Muscle of leg (tissue), 11 donors: Measurements from ENCODE around the gene LPCAT3. TPM values are rescaled to one million over a fixed set of nuclear protein-coding genes. Genes with fewer than 3 reads are reported as not detected.

Experiments used
- DNase-seq: peaks from one replicate; pipeline ENCODE4 v3.0.0; 2013
- H3K27ac ChIP-seq: one replicate; pipeline ENCODE4 v1.5.1; 2013; ENCODE audit warnings: mild to moderate bottlenecking, low read length, control low read depth
- H3K27me3 ChIP-seq: one replicate; pipeline ENCODE4 v1.6.1; 2013; ENCODE audit warnings: low read length; ENCODE audit not compliant: control insufficient read depth, insufficient read depth
- H3K36me3 ChIP-seq: one replicate; pipeline ENCODE4 v1.6.1; 2013; ENCODE audit warnings: low read length; ENCODE audit not compliant: control insufficient read depth, insufficient read depth
- H3K4me1 ChIP-seq: one replicate; pipeline ENCODE4 v1.6.1; 2013; ENCODE audit warnings: low read length; ENCODE audit not compliant: control insufficient read depth, insufficient read depth
- H3K4me3 ChIP-seq: one replicate; pipeline ENCODE4 v1.5.1; 2013; ENCODE audit warnings: low read length, control low read depth
- H3K9me3 ChIP-seq: replicated peaks from 2 replicates; pipeline ENCODE4 v1.6.1; 2013; ENCODE audit warnings: low read depth, low read length; ENCODE audit not compliant: control insufficient read depth
- WGBS: methylation state at CpG from one replicate; pipeline ENCODE4 v1.1.5; 2013; ENCODE audit warnings: missing lambda C conversion rate; ENCODE audit not compliant: insufficient coverage; 5-methylcytosine and 5-hydroxymethylcytosine counted together
- polyA plus RNA-seq, 8 donors: library from polyadenylated mRNA; unstranded; fragments of 120-200 nt; gene quantifications; one replicate each; pipeline versions ENCODE4 v1.2.1 to v1.2.3, GENCODE V29; 2013; ENCODE audit warnings: inconsistent platforms in 1 of 8, low replicate concordance in 1 of 8; ENCODE audit not compliant: insufficient read length in 8 of 8, insufficient read depth in 1 of 8
- total RNA-seq: library from RNA; stranded (reverse); fragments of 120-200 nt; gene quantifications from one replicate; pipeline ENCODE4 v1.2.4, GENCODE V29; 2013

Gene LPCAT3
- total and polyA plus RNA-seq, 9 donors: 7.8 to 23.2 (median 19.1) TPM

GRCh38 chr12:6948873-6949594 is 69.2 kb downstream of the LPCAT3 start:
- Histone ChIP-seq H3K9me3 (no peaks in the 10 kb centered on the region), H3K27ac (no peak overlapping the region), H3K36me3 (peaks cover 11% of the 10 kb centered on the region), H3K27me3 (peaks cover 1% of the 10 kb centered on the region), H3K4me3 (no peak overlapping the region), H3K4me1 (peaks cover 41% of the 10 kb centered on the region)
- DNase-seq: no peak
- 63% methylated on average over 5 of the region's 15 CpGs for WGBS

GRCh38 chr12:6947615-6948014 is 70.7 kb downstream of the LPCAT3 start:
- DNase-seq: no peak
- H3K4me1 ChIP-seq: peaks cover 34% of the 10 kb centered on the region
- H3K9me3 ChIP-seq: no peaks in the 10 kb centered on the region
- H3K36me3 ChIP-seq: peaks cover 11% of the 10 kb centered on the region
- H3K27ac ChIP-seq: no peak overlapping the region
- no peaks in the 10 kb centered on the region for H3K27me3 ChIP-seq
- H3K4me3 ChIP-seq: no peak overlapping the region
- 85% methylated on average over 7 of the region's 8 CpGs for WGBS

- no peaks in the 10 kb centered on the region for H3K27me3 ChIP-seq
- peaks cover 11% of the 10 kb centered on the region for H3K36me3 ChIP-seq
- peaks cover 33% of the 10 kb centered on the region for H3K4me1 ChIP-seq
- H3K9me3 ChIP-seq: no peaks in the 10 kb centered on the region
- WGBS: 81% methylated on average over 3 of the region's 8 CpGs
- H3K27ac ChIP-seq: no peak overlapping the region
- H3K4me3 ChIP-seq: no peak overlapping the region
- DNase-seq: no peak
Measured at GRCh38 chr12:6946920-6947374, 71.3 kb downstream of the LPCAT3 start.

DNA sequence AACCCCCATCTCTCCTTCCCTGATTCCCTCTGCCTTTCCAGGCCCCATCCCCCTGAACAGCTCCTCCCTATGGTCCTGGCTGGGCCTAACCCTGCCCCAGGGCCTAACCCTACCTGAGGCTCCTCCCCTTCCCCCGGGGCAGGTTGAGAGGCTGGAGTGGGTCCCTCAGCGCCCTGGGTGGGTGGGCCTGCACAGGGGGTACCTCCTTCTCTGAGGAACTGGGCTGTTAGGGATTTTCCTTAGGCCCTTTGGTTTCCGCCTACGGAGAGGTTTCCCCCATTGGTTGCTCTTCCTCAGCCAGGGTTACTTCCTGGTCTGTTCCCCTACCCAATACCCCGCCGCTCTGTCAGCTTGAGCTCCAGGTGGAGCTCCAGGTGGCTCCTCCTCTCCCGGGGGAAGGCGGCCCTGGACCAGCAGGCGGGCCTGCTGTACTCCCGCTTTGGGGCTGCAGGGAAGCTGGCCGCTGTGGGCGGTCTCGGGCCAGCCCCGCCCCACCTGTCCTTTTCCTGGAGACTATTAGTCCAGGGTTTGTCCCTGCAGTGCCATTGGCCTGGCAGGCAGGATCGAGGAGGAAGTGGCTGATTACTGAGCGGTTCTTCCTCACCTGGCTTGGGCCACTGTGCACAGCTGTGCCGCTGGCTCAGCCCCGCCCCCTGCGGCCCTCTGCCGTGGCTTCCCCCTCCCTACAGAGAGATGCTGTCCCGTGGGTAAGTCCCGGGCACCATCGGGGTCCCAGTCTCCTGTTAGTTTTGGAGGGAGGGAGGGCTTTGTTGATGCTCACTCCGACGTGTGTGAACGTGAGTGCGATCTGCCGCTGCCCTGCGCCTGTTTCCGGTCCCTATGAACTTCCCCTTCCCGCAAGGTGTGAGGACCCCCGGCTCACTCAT is 72.0 kb downstream of the LPCAT3 start:
- no peak overlapping the region for H3K27ac ChIP-seq
- 30% methylated on average over 21 of the region's 32 CpGs for WGBS

DNA sequence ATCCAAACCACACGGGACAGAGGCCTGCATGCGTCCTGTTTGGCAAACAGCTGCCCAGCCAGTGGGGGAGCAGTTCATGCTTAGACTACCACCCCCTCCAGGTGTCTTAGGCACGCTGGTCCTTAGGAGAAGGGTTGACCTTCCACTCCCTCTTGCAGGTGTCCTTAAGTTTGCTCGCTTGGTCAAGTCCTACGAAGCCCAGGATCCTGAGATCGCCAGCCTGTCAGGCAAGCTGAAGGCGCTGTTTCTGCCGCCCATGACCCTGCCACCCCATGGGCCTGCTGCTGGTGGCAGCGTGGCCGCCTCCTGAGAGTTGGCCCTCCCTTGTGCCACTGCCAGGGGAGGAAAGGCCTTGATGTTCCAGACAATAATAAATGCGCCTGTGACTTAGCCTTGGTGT is 72.7 kb downstream of the LPCAT3 start:
- 83% methylated on average over 10 of the region's 11 CpGs for WGBS
- no peaks in the 10 kb centered on the region for H3K27me3 ChIP-seq
- H3K27ac ChIP-seq: no peak overlapping the region
- no peak for DNase-seq
- peaks cover 33% of the 10 kb centered on the region for H3K4me1 ChIP-seq
- H3K36me3 ChIP-seq: peaks cover 23% of the 10 kb centered on the region
- H3K9me3 ChIP-seq: no peaks in the 10 kb centered on the region
- no peak overlapping the region for H3K4me3 ChIP-seq

More for the DNA sequence above, 72.0 kb downstream of the LPCAT3 start:
- no peaks in the 10 kb centered on the region for H3K9me3 ChIP-seq
- peaks cover 17% of the 10 kb centered on the region for H3K36me3 ChIP-seq
- peaks cover 33% of the 10 kb centered on the region for H3K4me1 ChIP-seq
- H3K27me3 ChIP-seq: no peaks in the 10 kb centered on the region
- DNase-seq: no peak
- H3K4me3 ChIP-seq: no peak overlapping the region

GRCh38 chr12:6944381-6945186 is 73.7 kb downstream of the LPCAT3 start:
- Histone ChIP-seq H3K4me1 (peaks cover 33% of the 10 kb centered on the region), H3K27me3 (no peaks in the 10 kb centered on the region), H3K36me3 (peaks cover 27% of the 10 kb centered on the region), H3K4me3 (peak overlapping the region; percentile 66), H3K27ac (peak overlapping the region; percentile 99), H3K9me3 (no peaks in the 10 kb centered on the region)
- DNase-seq: peak; percentile 98
- 1% methylated on average over 40 of the region's 48 CpGs for WGBS

- under 1% methylated on average over 26 of the region's 31 CpGs for whole genome bisulfite sequencing
- DNase-seq: peak; percentile 97
- H3K27me3 ChIP-seq: no peaks in the 10 kb centered on the region
- peaks cover 35% of the 10 kb centered on the region for H3K4me1 ChIP-seq
- peaks cover 32% of the 10 kb centered on the region for H3K36me3 ChIP-seq
- peak within 1 kb of the TSS; percentile 99 for H3K27ac ChIP-seq
- peak within 1 kb of the TSS; percentile 66 for H3K4me3 ChIP-seq
- no peaks in the 10 kb centered on the region for H3K9me3 ChIP-seq
Measured at GRCh38 chr12:6943722-6944380, 74.4 kb downstream of the LPCAT3 start, which contains the start of the genes C12orf57 and RNU7-1. Gene C12orf57, plus strand, starts transcription at chr12:6944022. Its CDS starts 100 bp downstream, at chr12:6944122. Gene RNU7-1, plus strand, starts transcription at chr12:6943816.

- Histone ChIP-seq H3K4me3 (peak overlapping the region; percentile 66), H3K4me1 (peaks cover 40% of the 10 kb centered on the region), H3K36me3 (peaks cover 37% of the 10 kb centered on the region), H3K27ac (peak overlapping the region; percentile 99), H3K9me3 (no peaks in the 10 kb centered on the region), H3K27me3 (no peaks in the 10 kb centered on the region)
- 0% methylated on average over 6 of the region's 13 CpGs for WGBS
- peak; percentile 97 for DNase-seq
Measured at GRCh38 chr12:6943389-6943721, 74.9 kb downstream of the LPCAT3 start.

GRCh38 chr12:6942331-6942665 is 76.0 kb downstream of the LPCAT3 start:
- Histone ChIP-seq H3K27me3 (no peaks in the 10 kb centered on the region), H3K9me3 (no peaks in the 10 kb centered on the region), H3K36me3 (peaks cover 37% of the 10 kb centered on the region), H3K4me1 (peaks cover 46% of the 10 kb centered on the region), H3K4me3 (no peak overlapping the region), H3K27ac (peak overlapping the region; percentile 99)
- DNase-seq: peak; percentile 62
- WGBS: 83% methylated on average over 5 of the region's 11 CpGs
